CD4-positive, alpha-beta T cell (primary cell): Measurements from ENCODE around the gene SNX1. TPM values are rescaled to one million over a fixed set of nuclear protein-coding genes. Genes with fewer than 3 reads are reported as not detected.
A peak's percentile ranks its signal among the peaks of the same experiment; 100 is the strongest.

Experiments
- ATAC-seq: fragments of 200-7000 bp; cut with Tn5 transposase; one replicate; pipeline ENCODE4 v1.10.0; 2022; ENCODE audit warnings: mild to moderate bottlenecking; ENCODE audit not compliant: poor library complexity
- CTCF ChIA-PET: fragments of 350-600 bp; sonication (Branson Sonifier 250); formaldehyde crosslinking; loops from one replicate; lab custom pipeline; 2021; ENCODE audit warnings: antibody characterized with exemption, inconsistent platforms; lab: Charles Lee
- POLR2A ChIA-PET: fragments of 350-600 bp; sonication (Branson Sonifier 250); formaldehyde crosslinking; loops from one replicate; lab custom pipeline; 2021; ENCODE audit warnings: antibody characterized with exemption, inconsistent platforms; lab: Charles Lee
- DNase-seq, 14 experiments: peaks; one replicate each; pipeline ENCODE4 v3.0.0-alpha.2; 2013 to 2020; ENCODE audit warnings: mixed read lengths in 2 of 14
- H3K27ac ChIP-seq, 2 donors: one replicate each; pipeline versions ENCODE4 v1.5.1 to v1.7.0; 2013; ENCODE audit warnings: low read length in 2 of 2, low read depth in 1 of 2, mild to moderate bottlenecking in 1 of 2
- H3K27me3 ChIP-seq, 2 experiments: 1 replicate in 1 of 2; 2 replicates in 1 of 2; pipeline versions ENCODE4 v1.6.1 to v1.7.0; 2013; ENCODE audit warnings: low read length in 2 of 2, control low read depth in 1 of 2, mild to moderate bottlenecking in 1 of 2, moderate library complexity in 1 of 2; ENCODE audit not compliant: insufficient read depth in 2 of 2, control insufficient read depth in 1 of 2
- H3K36me3 ChIP-seq: one replicate; pipeline ENCODE4 v1.6.1; 2013; ENCODE audit warnings: low read length, control low read depth; ENCODE audit not compliant: insufficient read depth
- H3K4me1 ChIP-seq: one replicate; pipeline ENCODE4 v1.6.1; 2013; ENCODE audit warnings: low read length, control low read depth; ENCODE audit not compliant: insufficient read depth
- H3K4me3 ChIP-seq: one replicate; pipeline ENCODE4 v1.5.1; 2013; ENCODE audit warnings: mild to moderate bottlenecking, low read length, moderate library complexity
- H3K9me3 ChIP-seq, 2 experiments: 1 replicate in 1 of 2; 2 replicates in 1 of 2; pipeline versions ENCODE4 v1.6.1 to v1.7.0; 2013; ENCODE audit warnings: low read length in 2 of 2, mild to moderate bottlenecking in 2 of 2, control low read depth in 1 of 2, moderate library complexity in 1 of 2; ENCODE audit not compliant: control insufficient read depth in 1 of 2, insufficient read depth in 1 of 2
- H3K27ac Mint-ChIP-seq: one replicate; pipeline ENCODE4 v1.8.0; 2020; ENCODE audit warnings: mixed read lengths
- H3K27me3 Mint-ChIP-seq: one replicate; pipeline ENCODE4 v1.8.0; 2021; ENCODE audit warnings: mixed read lengths
- H3K36me3 Mint-ChIP-seq: one replicate; pipeline ENCODE4 v1.8.0; 2021; ENCODE audit warnings: low read depth, mixed read lengths
- H3K4me1 Mint-ChIP-seq: one replicate; pipeline ENCODE4 v1.8.0; 2021; ENCODE audit warnings: low read depth, mixed read lengths
- H3K4me3 Mint-ChIP-seq: one replicate; pipeline ENCODE4 v1.8.0; 2020; ENCODE audit warnings: mild to moderate bottlenecking, mixed read lengths
- H3K9me3 Mint-ChIP-seq: one replicate; pipeline ENCODE4 v1.8.0; 2020; ENCODE audit warnings: mixed read lengths
- intact Hi-C, 2 experiments: fragments of 100-400 bp; cut with DNase I in 1 of 2; cut with micrococcal nuclease in 1 of 2; formaldehyde crosslinking; loops; one replicate each; pipeline versions ENCODE4 v1.15.1 to v1.9.0; 2023 to 2025; cut with DNase I, micrococcal nuclease
- total RNA-seq, 174 experiments: library from RNA in 2 of 174; stranded (reverse) in 2 of 174; gene quantifications; one replicate each; pipeline ENCODE4 v1.2.3 and lab custom pipeline; 2021 to 2026
- TF ChIP-seq, protein P1 (sequence below): fragments of 200-600 bp; IDR thresholded peaks from one replicate; pipeline ENCODE4 v1.8.0; 2022; ENCODE audit warnings: antibody characterized with exemption, mild to moderate bottlenecking

The SNX1 gene
- total RNA-seq, 2 experiments from 2014 or later, result 57.0 to 61.1 TPM

DNA sequence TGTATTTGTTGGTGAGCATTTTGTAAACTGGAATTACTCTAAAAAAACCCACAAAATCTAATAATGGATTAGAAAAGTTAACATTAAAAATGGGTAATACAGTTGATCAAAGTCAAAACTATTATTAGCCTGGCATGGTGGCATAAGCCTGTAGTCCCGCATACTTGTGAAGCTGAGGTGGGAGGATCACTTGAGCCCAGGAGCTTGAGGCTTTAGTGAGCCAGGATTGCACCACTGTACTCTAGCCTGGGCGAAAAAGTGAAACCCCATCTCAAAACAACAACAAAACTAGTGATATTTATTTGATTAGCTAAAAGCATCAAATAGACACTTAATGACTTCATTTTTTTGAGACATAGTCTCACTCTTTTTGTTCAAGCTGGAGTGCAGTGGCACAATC, 3.6 kb downstream of the SNX1 start:
- Histone ChIP-seq H3K27ac (no peak overlapping the region), H3K4me1 (peaks cover 50% of the 10 kb centered on the region)
- peaks cover 85% of the 10 kb centered on the region for H3K4me1 Mint-ChIP-seq

DNA sequence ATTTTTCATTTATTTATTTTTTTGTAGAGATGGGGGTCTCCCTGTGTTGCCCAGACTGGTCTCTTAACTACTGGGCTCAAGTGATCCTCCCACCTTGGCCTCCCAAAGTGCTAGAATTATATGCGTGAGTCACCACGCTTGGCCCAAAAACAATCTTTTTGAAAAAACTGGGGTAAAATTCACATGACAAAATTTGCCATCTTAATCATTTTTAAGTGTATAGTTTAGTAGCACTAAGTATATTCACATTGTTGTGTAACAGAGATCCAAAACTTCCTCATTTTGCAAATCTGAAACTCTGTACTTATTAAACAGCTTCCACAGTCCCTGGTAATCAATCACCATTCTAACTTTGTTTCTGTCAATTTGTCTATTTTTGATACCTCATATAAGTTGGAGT, 5.2 kb downstream of the SNX1 start:
- H3K36me3 Mint-ChIP-seq, result peaks cover 41% of the 10 kb centered on the region
- peaks cover 3% of the 10 kb centered on the region for H3K36me3 ChIP-seq
- H3K4me3 ChIP-seq, result no peak overlapping the region
- H3K9me3 ChIP-seq, result no peaks in the 10 kb centered on the region
- TF ChIP-seq, protein P1, sequence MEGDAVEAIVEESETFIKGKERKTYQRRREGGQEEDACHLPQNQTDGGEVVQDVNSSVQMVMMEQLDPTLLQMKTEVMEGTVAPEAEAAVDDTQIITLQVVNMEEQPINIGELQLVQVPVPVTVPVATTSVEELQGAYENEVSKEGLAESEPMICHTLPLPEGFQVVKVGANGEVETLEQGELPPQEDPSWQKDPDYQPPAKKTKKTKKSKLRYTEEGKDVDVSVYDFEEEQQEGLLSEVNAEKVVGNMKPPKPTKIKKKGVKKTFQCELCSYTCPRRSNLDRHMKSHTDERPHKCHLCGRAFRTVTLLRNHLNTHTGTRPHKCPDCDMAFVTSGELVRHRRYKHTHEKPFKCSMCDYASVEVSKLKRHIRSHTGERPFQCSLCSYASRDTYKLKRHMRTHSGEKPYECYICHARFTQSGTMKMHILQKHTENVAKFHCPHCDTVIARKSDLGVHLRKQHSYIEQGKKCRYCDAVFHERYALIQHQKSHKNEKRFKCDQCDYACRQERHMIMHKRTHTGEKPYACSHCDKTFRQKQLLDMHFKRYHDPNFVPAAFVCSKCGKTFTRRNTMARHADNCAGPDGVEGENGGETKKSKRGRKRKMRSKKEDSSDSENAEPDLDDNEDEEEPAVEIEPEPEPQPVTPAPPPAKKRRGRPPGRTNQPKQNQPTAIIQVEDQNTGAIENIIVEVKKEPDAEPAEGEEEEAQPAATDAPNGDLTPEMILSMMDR, result no peak
- H3K4me3 Mint-ChIP-seq, result no peak overlapping the region
- DNase-seq, result peak in 1 of 14 experiments; percentile 33
- no peak overlapping the region for H3K27ac Mint-ChIP-seq
- ATAC-seq, result no peak
- H3K4me1 Mint-ChIP-seq, result peaks cover 78% of the 10 kb centered on the region
- intact Hi-C loops, result no loop called here
- no peaks in the 10 kb centered on the region for H3K27me3 ChIP-seq
- ChIA-PET POLR2A (no interaction called here), CTCF (no interaction called here)
- no peaks in the 10 kb centered on the region for H3K27me3 Mint-ChIP-seq
- peaks cover 39% of the 10 kb centered on the region for H3K4me1 ChIP-seq
- no peak overlapping the region for H3K27ac ChIP-seq
- no peaks in the 10 kb centered on the region for H3K9me3 Mint-ChIP-seq

More for the DNA sequence above, 3.6 kb downstream of the SNX1 start:
- H3K9me3 Mint-ChIP-seq, result no peaks in the 10 kb centered on the region
- H3K4me3 ChIP-seq, result no peak overlapping the region
- H3K27ac Mint-ChIP-seq, result no peak overlapping the region
- ChIA-PET CTCF (interaction anchor here (1.3 to 1.6 kb wide), 2 partner anchors 11 to 54 kb away, joined by 3 to 6 read pairs; no protein-coding TSS in a partner anchor), POLR2A (no interaction called here)
- TF ChIP-seq, protein P1, result no peak
- H3K27me3 Mint-ChIP-seq, result no peaks in the 10 kb centered on the region
- H3K9me3 ChIP-seq, result no peaks in the 10 kb centered on the region
- H3K4me3 Mint-ChIP-seq, result peak overlapping the region; percentile 58
- intact Hi-C loops, result loop anchor here (5.0 to 10.0 kb wide), 10 partner anchors 53 to 1055 kb away; partner anchors contain the start of genes APH1B (in 1 of the 2), CSNK1G1 (in 1 of the 2), HERC1 (in 1 of the 2) and PCLAF (in 1 of the 2)
- DNase-seq (no peak), ATAC-seq (no peak)
- H3K36me3 ChIP-seq, result peaks cover 3% of the 10 kb centered on the region
- H3K36me3 Mint-ChIP-seq, result peaks cover 46% of the 10 kb centered on the region
- no peaks in the 10 kb centered on the region for H3K27me3 ChIP-seq

DNA sequence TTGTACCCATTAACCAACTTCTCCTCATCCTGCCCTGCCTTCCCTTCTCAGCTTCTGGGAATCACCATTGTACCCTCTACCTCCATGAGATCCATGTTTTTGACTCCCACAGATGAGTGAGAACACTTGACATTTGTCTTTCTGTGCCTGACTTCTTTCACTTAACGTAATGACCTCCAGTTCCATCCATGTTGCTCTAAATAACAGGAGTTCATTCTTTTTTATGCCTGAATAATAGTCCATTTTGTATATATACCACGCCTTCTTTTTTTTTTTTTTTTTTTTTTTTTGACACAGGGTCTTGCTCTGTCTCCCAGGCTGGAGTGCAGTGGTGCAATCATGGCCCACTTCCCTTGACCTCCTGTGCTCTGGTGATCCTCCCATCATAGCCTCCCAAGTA, 6.7 kb downstream of the SNX1 start:
- H3K4me1 ChIP-seq, result peaks cover 24% of the 10 kb centered on the region
- no peak overlapping the region for H3K27ac Mint-ChIP-seq
- H3K9me3 ChIP-seq, result no peaks in the 10 kb centered on the region
- no peak overlapping the region for H3K4me3 ChIP-seq
- intact Hi-C loops, result no loop called here
- no peaks in the 10 kb centered on the region for H3K27me3 Mint-ChIP-seq
- H3K27ac ChIP-seq, result no peak overlapping the region
- peaks cover 39% of the 10 kb centered on the region for H3K36me3 Mint-ChIP-seq
- no peak overlapping the region for H3K4me3 Mint-ChIP-seq
- TF ChIP-seq, protein P1, result no peak
- no peaks in the 10 kb centered on the region for H3K27me3 ChIP-seq
- peaks cover 77% of the 10 kb centered on the region for H3K4me1 Mint-ChIP-seq
- no peak for ATAC-seq
- H3K9me3 Mint-ChIP-seq, result no peaks in the 10 kb centered on the region
- ChIA-PET POLR2A (no interaction called here), CTCF (interaction anchor here (0.7 to 1.5 kb wide), 2 partner anchors 13 to 15 kb away, joined by 3 read pairs; no protein-coding TSS in a partner anchor)
- DNase-seq, result no peak
- H3K36me3 ChIP-seq, result peaks cover 8% of the 10 kb centered on the region
